K562 (cell line): ENCODE measurements around the gene ANAPC16. TPM values are rescaled to one million over a fixed set of nuclear protein-coding genes. Genes with fewer than 3 reads are reported as not detected.

ENCODE experiments used
- BACH1 ChIP-seq: fragments of 200-800 bp; sonication (Bioruptor generic); IDR thresholded peaks from 2 replicates; pipeline ENCODE4 v1.6.1; 2016; ENCODE audit warnings: missing genetic modification characterization, missing compliant biosample characterization
- CEBPG ChIP-seq, 3 experiments: fragments of 200-800 bp in 1 of 3; sonication (Bioruptor generic) in 1 of 3; sonication (generic) in 1 of 3; formaldehyde crosslinking in 1 of 3; IDR thresholded peaks in 2 of 3; conservative IDR thresholded peaks in 1 of 3; 2 replicates each; pipeline versions ENCODE4 v1.6.1 to v1.8.0; 2016 to 2022; ENCODE audit warnings: missing compliant biosample characterization in 2 of 3, missing genetic modification characterization in 2 of 3, mild to moderate bottlenecking in 1 of 3, missing genetic modification reagents in 1 of 3
- CHD1 ChIP-seq: fragments of 200-600 bp; sonication (generic); IDR thresholded peaks from one replicate; pipeline ENCODE4 v1.6.1; 2012; ENCODE audit warnings: mild to moderate bottlenecking, moderate library complexity, low read length, inconsistent platforms
- HCFC1 ChIP-seq: IDR thresholded peaks from 2 replicates; pipeline ENCODE4 v1.6.1; 2012; ENCODE audit warnings: low read depth, low read length, improper control_type of control experiment
- HMGN3 ChIP-seq: IDR thresholded peaks from 2 replicates; pipeline ENCODE4 v1.6.1; 2011; ENCODE audit warnings: borderline replicate concordance, low read depth, mild to moderate bottlenecking, mixed read lengths, low read length; ENCODE audit not compliant: insufficient read length; ENCODE audit errors: extremely low read depth
- KAT8 ChIP-seq: fragments of 450-650 bp; IDR thresholded peaks from 2 replicates; pipeline ENCODE4 v1.6.1; 2016; ENCODE audit warnings: low read depth, mild to moderate bottlenecking
- MTA3 ChIP-seq: fragments of 450-650 bp; formaldehyde crosslinking; IDR thresholded peaks from 2 replicates; pipeline ENCODE4 v1.6.1; 2017; ENCODE audit warnings: mild to moderate bottlenecking, borderline replicate concordance
- NR2C1 ChIP-seq, 2 experiments: fragments of 450-650 bp; IDR thresholded peaks; 2 replicates each; pipeline ENCODE4 v1.6.1; 2017; ENCODE audit warnings: mild to moderate bottlenecking in 2 of 2, antibody characterized with exemption in 1 of 2, inconsistent platforms in 1 of 2, missing compliant biosample characterization in 1 of 2, missing genetic modification characterization in 1 of 2
- NR4A1 ChIP-seq, 2 experiments: fragments of 250-450 bp in 1 of 2; fragments of 450-650 bp in 1 of 2; sonication (Bioruptor Pico) in 1 of 2; IDR thresholded peaks; 2 replicates each; pipeline versions ENCODE4 v1.4.0 to v1.6.1; 2016 to 2020; ENCODE audit warnings: mild to moderate bottlenecking in 2 of 2, missing compliant biosample characterization in 1 of 2, missing genetic modification characterization in 1 of 2, moderate library complexity in 1 of 2
- POLR2H ChIP-seq: IDR thresholded peaks from 2 replicates; pipeline ENCODE4 v1.6.1; 2016; ENCODE audit warnings: missing genetic modification characterization, low read depth, mild to moderate bottlenecking, control low read depth, missing compliant biosample characterization, moderate library complexity
- RBM25 ChIP-seq: fragments of 200-400 bp; formaldehyde crosslinking; IDR thresholded peaks from 2 replicates; pipeline ENCODE4 v1.6.1; 2018; ENCODE audit warnings: low read length, low read depth, moderate library complexity; ENCODE audit not compliant: severe bottlenecking
- SIN3A ChIP-seq, 2 experiments: fragments of 150-350 bp in 1 of 2; IDR thresholded peaks; 2 replicates each; pipeline ENCODE4 v1.6.1; 2011 to 2016; ENCODE audit warnings: borderline replicate concordance in 2 of 2, low read depth in 2 of 2, low read length in 2 of 2, mild to moderate bottlenecking in 2 of 2, moderate library complexity in 2 of 2; ENCODE audit not compliant: control insufficient read depth in 1 of 2
- SREBF2 ChIP-seq: sonication (generic); formaldehyde crosslinking; IDR thresholded peaks from 2 replicates; pipeline ENCODE4 v1.4.0; 2020; ENCODE audit warnings: mild to moderate bottlenecking, missing genetic modification reagents
- TCF15 ChIP-seq: fragments of 250-450 bp; sonication (Bioruptor Pico); IDR thresholded peaks from 2 replicates; pipeline ENCODE4 v1.8.0; 2022; ENCODE audit warnings: moderate library complexity, mild to moderate bottlenecking, inconsistent platforms
- TEAD1 ChIP-seq, 2 experiments: fragments of 450-650 bp in 1 of 2; sonication (generic) in 1 of 2; formaldehyde crosslinking; IDR thresholded peaks; 2 replicates each; pipeline versions ENCODE4 v1.4.0 to v1.8.0; 2020 to 2022; ENCODE audit warnings: mild to moderate bottlenecking in 2 of 2, missing genetic modification reagents in 1 of 2
- ZBED1 ChIP-seq: IDR thresholded peaks from 2 replicates; pipeline ENCODE4 v1.6.1; 2014
- ZFPM2 ChIP-seq: fragments of 250-450 bp; sonication (Bioruptor Pico); IDR thresholded peaks from 2 replicates; pipeline ENCODE4 v1.5.1; 2022; ENCODE audit warnings: mild to moderate bottlenecking
- ZKSCAN8 ChIP-seq: fragments of 200-800 bp; sonication (Bioruptor generic); IDR thresholded peaks from 2 replicates; pipeline ENCODE4 v1.6.1; 2016; ENCODE audit warnings: missing genetic modification characterization, missing compliant biosample characterization
- ZNF165 ChIP-seq: fragments of 250-450 bp; sonication (Bioruptor Pico); IDR thresholded peaks from 2 replicates; pipeline ENCODE4 v1.4.0; 2020; ENCODE audit warnings: borderline replicate concordance
- ZNF274 ChIP-seq: IDR thresholded peaks from 2 replicates; pipeline ENCODE4 v1.6.1; 2011; ENCODE audit warnings: low read depth, mild to moderate bottlenecking, low read length, moderate library complexity, borderline replicate concordance
- ZNF696 ChIP-seq: fragments of 250-450 bp; sonication (Bioruptor Pico); conservative IDR thresholded peaks from 2 replicates; pipeline ENCODE4 v1.4.0; 2020; ENCODE audit warnings: mild to moderate bottlenecking, moderate library complexity
- ZNF778 ChIP-seq: fragments of 450-650 bp; formaldehyde crosslinking; IDR thresholded peaks from 2 replicates; pipeline ENCODE4 v1.4.0; 2020; ENCODE audit warnings: mild to moderate bottlenecking, moderate library complexity
- polyA plus RNA-seq, 8 experiments: library from polyadenylated mRNA; depleted of rRNA in 4 of 8; stranded (reverse) in 5 of 8; unstranded in 3 of 8; fragments of >200 nt; fragmentation: Nextera tagmentation in 2 of 8; fragmentation: Illumina TruSeq in 1 of 8; extraction: Ambion mirVana in 2 of 8; extraction: Trizol in 1 of 8; gene quantifications; 2 replicates each; pipeline versions ENCODE4 v1.2.1 to v1.2.3, GENCODE V29; 2011 to 2014; ENCODE audit warnings: inconsistent platforms in 1 of 8, missing spikeins in 1 of 8
- total RNA-seq, 7 experiments: library from RNA; depleted of rRNA in 6 of 7; stranded (reverse); fragments of >200 nt in 6 of 7; fragmentation: Illumina TruSeq in 2 of 7; extraction: Trizol in 2 of 7; gene quantifications; 2 replicates each; pipeline versions ENCODE4 v1.2.1 to v1.2.3, GENCODE V29; 2011 to 2021; ENCODE audit warnings: low replicate concordance in 1 of 7
- TF ChIP-seq, protein P1 (sequence below): fragments of 200-800 bp; sonication (Bioruptor generic); IDR thresholded peaks from 2 replicates; pipeline ENCODE4 v1.6.1; 2016; ENCODE audit warnings: missing genetic modification characterization, missing compliant biosample characterization

The ANAPC16 gene
- total and polyA plus RNA-seq, 9 of the 15 experiments (the other 6 are each of a cell fraction or from before 2014, with no cell fraction given): 42.6 to 208 (median 108) TPM

DNA sequence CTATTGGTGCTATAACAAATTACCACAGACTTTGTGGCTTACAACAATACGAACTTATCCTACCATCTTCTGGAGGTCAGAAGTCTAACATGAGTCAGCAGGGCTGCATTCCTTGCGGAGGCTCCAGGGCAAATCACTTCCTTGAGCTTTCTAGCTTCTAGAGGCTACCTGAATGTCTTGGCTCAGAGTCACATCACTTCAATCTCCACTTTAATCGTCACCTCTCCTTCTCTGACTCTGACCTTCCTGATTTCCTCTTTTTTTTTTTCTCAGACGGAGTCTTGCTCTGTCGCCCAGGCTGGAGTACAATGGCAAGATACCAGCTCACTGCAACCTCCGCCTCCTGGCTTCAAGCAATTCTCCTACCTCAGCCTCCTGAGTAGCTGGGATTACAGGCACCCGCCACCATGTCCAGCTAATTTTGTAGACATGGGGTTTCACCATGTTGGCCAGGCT is 44.6 kb upstream of the ANAPC16 start (continued):
- no peak for TF ChIP-seq POLR2H (tag)
- TF ChIP-seq ZBED1: no peak
- no peak for TF ChIP-seq SREBF2 (CRISPR knock-in tag)
- TF ChIP-seq, protein P1, sequence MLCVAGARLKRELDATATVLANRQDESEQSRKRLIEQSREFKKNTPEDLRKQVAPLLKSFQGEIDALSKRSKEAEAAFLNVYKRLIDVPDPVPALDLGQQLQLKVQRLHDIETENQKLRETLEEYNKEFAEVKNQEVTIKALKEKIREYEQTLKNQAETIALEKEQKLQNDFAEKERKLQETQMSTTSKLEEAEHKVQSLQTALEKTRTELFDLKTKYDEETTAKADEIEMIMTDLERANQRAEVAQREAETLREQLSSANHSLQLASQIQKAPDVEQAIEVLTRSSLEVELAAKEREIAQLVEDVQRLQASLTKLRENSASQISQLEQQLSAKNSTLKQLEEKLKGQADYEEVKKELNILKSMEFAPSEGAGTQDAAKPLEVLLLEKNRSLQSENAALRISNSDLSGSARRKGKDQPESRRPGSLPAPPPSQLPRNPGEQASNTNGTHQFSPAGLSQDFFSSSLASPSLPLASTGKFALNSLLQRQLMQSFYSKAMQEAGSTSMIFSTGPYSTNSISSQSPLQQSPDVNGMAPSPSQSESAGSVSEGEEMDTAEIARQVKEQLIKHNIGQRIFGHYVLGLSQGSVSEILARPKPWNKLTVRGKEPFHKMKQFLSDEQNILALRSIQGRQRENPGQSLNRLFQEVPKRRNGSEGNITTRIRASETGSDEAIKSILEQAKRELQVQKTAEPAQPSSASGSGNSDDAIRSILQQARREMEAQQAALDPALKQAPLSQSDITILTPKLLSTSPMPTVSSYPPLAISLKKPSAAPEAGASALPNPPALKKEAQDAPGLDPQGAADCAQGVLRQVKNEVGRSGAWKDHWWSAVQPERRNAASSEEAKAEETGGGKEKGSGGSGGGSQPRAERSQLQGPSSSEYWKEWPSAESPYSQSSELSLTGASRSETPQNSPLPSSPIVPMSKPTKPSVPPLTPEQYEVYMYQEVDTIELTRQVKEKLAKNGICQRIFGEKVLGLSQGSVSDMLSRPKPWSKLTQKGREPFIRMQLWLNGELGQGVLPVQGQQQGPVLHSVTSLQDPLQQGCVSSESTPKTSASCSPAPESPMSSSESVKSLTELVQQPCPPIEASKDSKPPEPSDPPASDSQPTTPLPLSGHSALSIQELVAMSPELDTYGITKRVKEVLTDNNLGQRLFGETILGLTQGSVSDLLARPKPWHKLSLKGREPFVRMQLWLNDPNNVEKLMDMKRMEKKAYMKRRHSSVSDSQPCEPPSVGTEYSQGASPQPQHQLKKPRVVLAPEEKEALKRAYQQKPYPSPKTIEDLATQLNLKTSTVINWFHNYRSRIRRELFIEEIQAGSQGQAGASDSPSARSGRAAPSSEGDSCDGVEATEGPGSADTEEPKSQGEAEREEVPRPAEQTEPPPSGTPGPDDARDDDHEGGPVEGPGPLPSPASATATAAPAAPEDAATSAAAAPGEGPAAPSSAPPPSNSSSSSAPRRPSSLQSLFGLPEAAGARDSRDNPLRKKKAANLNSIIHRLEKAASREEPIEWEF (CRISPR knock-in tag): no peak
- no peak for TF ChIP-seq HMGN3
- TF ChIP-seq NR4A1 (CRISPR knock-in tag; IDR thresholded peaks at IDR 0.05): no peak
- no peak for TF ChIP-seq NR4A1 (tag; IDR thresholded peaks at IDR 0.05)
- TF ChIP-seq ZKSCAN8 (CRISPR knock-in tag): no peak
- TF ChIP-seq KAT8: no peak
- TF ChIP-seq ZNF165 (CRISPR knock-in tag): no peak
- no peak for TF ChIP-seq RBM25
- TF ChIP-seq TCF15 (CRISPR knock-in tag): 0 out of 2 replicates have a peak, but pooled peaks have one; percentile 16
- TF ChIP-seq CHD1: no peak
- no peak for TF ChIP-seq SIN3A (IDR thresholded peaks at IDR 0.05; ENCODE audit: borderline replicate concordance in 2 of 2, control insufficient read depth in 1 of 2, low read depth in 2 of 2, low read length in 2 of 2)
- TF ChIP-seq TEAD1 (CRISPR knock-in tag; IDR thresholded peaks at IDR 0.05): peak; percentile 77 to 83; a peak in 3 of 4 replicates
- TF ChIP-seq ZFPM2 (CRISPR knock-in tag): no peak
- peak; percentile 65; the same call in 1 of the 2 replicates for TF ChIP-seq NR2C1 (IDR thresholded peaks at IDR 0.05)
- peak; percentile 86 for TF ChIP-seq NR2C1 (tag; IDR thresholded peaks at IDR 0.05)
- no peak for TF ChIP-seq ZNF778 (CRISPR knock-in tag)
- TF ChIP-seq HCFC1: no peak
- TF ChIP-seq MTA3: peak; percentile 37; the same call in 1 of the 2 replicates
- TF ChIP-seq BACH1: peak; percentile 83; the same call in 1 of the 2 replicates
- TF ChIP-seq ZNF696 (CRISPR knock-in tag): no peak
- TF ChIP-seq ZNF274: no peak
- no peak for TF ChIP-seq CEBPG (CRISPR knock-in tag; IDR thresholded peaks at IDR 0.05)
- TF ChIP-seq CEBPG (tag; conservative IDR thresholded peaks at IDR 0.05 in 1 of 2, IDR thresholded peaks at IDR 0.05 in 1 of 2): no peak
